Measurements from ENCODE around the gene SND1. TPM values are rescaled to one million over a fixed set of nuclear protein-coding genes. Genes with fewer than 3 reads are reported as not detected.

The SND1 gene
- total and polyA plus RNA-seq, 2 of the 4 experiments (the other 2 are of a cell fraction), result 154 to 294 TPM

DNA sequence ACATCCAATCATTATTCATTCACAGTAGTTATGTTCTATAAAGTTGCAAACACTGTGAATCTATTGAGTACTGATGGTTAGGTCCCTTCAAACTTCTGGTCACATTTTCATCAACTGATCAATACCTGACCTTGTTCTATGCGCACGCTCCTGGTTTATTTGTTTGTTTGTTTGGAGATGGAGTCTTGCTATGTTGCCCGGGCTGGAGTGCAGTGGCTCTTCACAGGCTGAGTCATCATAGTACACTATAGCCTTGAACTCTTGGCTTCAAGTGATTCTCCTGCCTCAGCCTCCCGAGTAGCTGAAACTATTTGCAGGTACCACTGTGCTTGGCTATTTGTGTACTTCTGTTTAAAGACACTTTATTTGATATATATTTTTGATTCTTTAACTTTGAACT lies 19.3 kb downstream of the SND1 start:
- H4K20me1 ChIP-seq (ENCODE audit: insufficient read depth, low read length), result peaks cover 51% of the 10 kb centered on the region

More for the DNA sequence above, 19.3 kb downstream of the SND1 start:
- no peak overlapping the region for H3K56ac ChIP-seq (ENCODE audit: extremely low read depth, insufficient read depth, low read length)
- ChIA-PET CTCF (interaction anchor here (0.6 kb wide), 1 partner anchor 231 kb away, joined by 3 read pairs; no protein-coding TSS in a partner anchor), POLR2A (ENCODE audit: unreplicated experiment) (no interaction called here)
- H2BK120ac ChIP-seq (ENCODE audit: low read depth, low read length), result no peak overlapping the region
- no peak for TF ChIP-seq CEBPB (IDR thresholded peaks at IDR 0.05; ENCODE audit: low read depth, low read length)
- TF ChIP-seq, protein P1, sequence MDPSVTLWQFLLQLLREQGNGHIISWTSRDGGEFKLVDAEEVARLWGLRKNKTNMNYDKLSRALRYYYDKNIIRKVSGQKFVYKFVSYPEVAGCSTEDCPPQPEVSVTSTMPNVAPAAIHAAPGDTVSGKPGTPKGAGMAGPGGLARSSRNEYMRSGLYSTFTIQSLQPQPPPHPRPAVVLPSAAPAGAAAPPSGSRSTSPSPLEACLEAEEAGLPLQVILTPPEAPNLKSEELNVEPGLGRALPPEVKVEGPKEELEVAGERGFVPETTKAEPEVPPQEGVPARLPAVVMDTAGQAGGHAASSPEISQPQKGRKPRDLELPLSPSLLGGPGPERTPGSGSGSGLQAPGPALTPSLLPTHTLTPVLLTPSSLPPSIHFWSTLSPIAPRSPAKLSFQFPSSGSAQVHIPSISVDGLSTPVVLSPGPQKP (IDR thresholded peaks at IDR 0.05; ENCODE audit: borderline replicate concordance, low read depth, low read length), result no peak
- no peak for TF ChIP-seq FOS (IDR thresholded peaks at IDR 0.05; ENCODE audit: low read depth, low read length)
- TF ChIP-seq MAFK (IDR thresholded peaks at IDR 0.05; ENCODE audit: low read depth, low read length), result no peak
- TF ChIP-seq MXI1 (IDR thresholded peaks at IDR 0.05; ENCODE audit: borderline replicate concordance, low read depth, low read length), result no peak
- no peak for TF ChIP-seq BHLHE40 (IDR thresholded peaks at IDR 0.05; ENCODE audit: low read depth, low read length)
- TF ChIP-seq POLR2A (IDR thresholded peaks at IDR 0.05; ENCODE audit: low read depth, low read length), result no peak
- TF ChIP-seq MAZ (IDR thresholded peaks at IDR 0.05; ENCODE audit: borderline replicate concordance, low read depth, low read length), result no peak
- TF ChIP-seq, protein P2, sequence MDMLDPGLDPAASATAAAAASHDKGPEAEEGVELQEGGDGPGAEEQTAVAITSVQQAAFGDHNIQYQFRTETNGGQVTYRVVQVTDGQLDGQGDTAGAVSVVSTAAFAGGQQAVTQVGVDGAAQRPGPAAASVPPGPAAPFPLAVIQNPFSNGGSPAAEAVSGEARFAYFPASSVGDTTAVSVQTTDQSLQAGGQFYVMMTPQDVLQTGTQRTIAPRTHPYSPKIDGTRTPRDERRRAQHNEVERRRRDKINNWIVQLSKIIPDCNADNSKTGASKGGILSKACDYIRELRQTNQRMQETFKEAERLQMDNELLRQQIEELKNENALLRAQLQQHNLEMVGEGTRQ (IDR thresholded peaks at IDR 0.05; ENCODE audit: low read depth, low read length), result no peak
- no peak for TF ChIP-seq RAD21 (IDR thresholded peaks at IDR 0.05; ENCODE audit: low read length)
- TF ChIP-seq CHD1 (IDR thresholded peaks at IDR 0.05; ENCODE audit: low read depth, low read length), result no peak
- no peak for TF ChIP-seq SMC3 (IDR thresholded peaks at IDR 0.05; ENCODE audit: low read depth, low read length)
- no peak for TF ChIP-seq RFX5 (IDR thresholded peaks at IDR 0.05; ENCODE audit: low read depth, low read length)
- TF ChIP-seq NFE2L2 (IDR thresholded peaks at IDR 0.05; ENCODE audit: low read depth, low read length), result no peak
- H3K27ac ChIP-seq (ENCODE audit: insufficient read depth, low read length), result no peak overlapping the region
- H3K4me2 ChIP-seq (ENCODE audit: low read depth, low read length), result no peak overlapping the region
- H3K4me3 ChIP-seq (ENCODE audit: insufficient read depth, low read depth, low read length), result no peak overlapping the region
- intact Hi-C loops (cut with micrococcal nuclease) (no loop called here), dilution Hi-C loops (cut with HindIII; ENCODE audit: low sequenced_read_pairs, unreplicated experiment) (no loop called here), in situ Hi-C loops (cut with MboI; ENCODE audit: low sequenced_read_pairs) (no loop called here)
- H4K91ac ChIP-seq (ENCODE audit: insufficient read depth, low read depth, low read length), result no peak overlapping the region
- no peak overlapping the region for H2BK15ac ChIP-seq (ENCODE audit: low read depth, low read length)
- H4K8ac ChIP-seq (ENCODE audit: low read depth in 2 of 2, low read length in 2 of 2), result no peak overlapping the region
- WGBS, 2 experiments (ENCODE audit: extremely low coverage in 2 of 2, insufficient read length in 1 of 2), result no CpG with 5 or more reads among the region's 4 CpGs
- H3K9ac ChIP-seq (ENCODE audit: low read depth, low read length), result no peak overlapping the region
- peaks cover 20% of the 10 kb centered on the region for H3K4me1 ChIP-seq (ENCODE audit: control insufficient read depth, insufficient read depth, low read length)
- H3K18ac ChIP-seq (ENCODE audit: low read depth, low read length), result no peak overlapping the region
- DNase-seq, result no peak
- no peak overlapping the region for H2AFZ ChIP-seq (replicated peaks; ENCODE audit: low read length, poor library complexity)
- H3K9me1 ChIP-seq (ENCODE audit: insufficient read depth, low read length), result peaks cover 20% of the 10 kb centered on the region
- no peaks in the 10 kb centered on the region for H3K27me3 ChIP-seq (ENCODE audit: control insufficient read depth, insufficient read depth, low read length)
- H2AK9ac ChIP-seq (replicated peaks; ENCODE audit: low read depth, low read length, poor library complexity), result no peak overlapping the region
- no peak overlapping the region for H3K14ac ChIP-seq (replicated peaks; ENCODE audit: low read depth, low read length)
- no peaks in the 10 kb centered on the region for H3K9me3 ChIP-seq (ENCODE audit: control insufficient read depth, insufficient read depth, low read length)
- no peak for ATAC-seq (ENCODE audit: low read depth)
- H2AK5ac ChIP-seq (ENCODE audit: low read depth, low read length), result no peak overlapping the region
- no peak overlapping the region for H2BK20ac ChIP-seq (ENCODE audit: low read depth, low read length)
- BruUV-seq (replicated peaks), result no TSS peak
- H3K23ac ChIP-seq (ENCODE audit: low read depth, low read length), result no peak overlapping the region
- no peak overlapping the region for H4K5ac ChIP-seq (ENCODE audit: low read depth, low read length)
- H3K79me1 ChIP-seq (ENCODE audit: low read depth in 1 of 2, low read length in 2 of 2), result peaks cover 10 to 82% of the 10 kb centered on the region in 2 experiments
- H2BK5ac ChIP-seq (ENCODE audit: low read depth, low read length, poor library complexity, severe bottlenecking), result no peak overlapping the region
- peaks cover 6% of the 10 kb centered on the region for H3K36me3 ChIP-seq (ENCODE audit: control insufficient read depth, insufficient read depth, low read length)
- no peak overlapping the region for H3K4ac ChIP-seq (ENCODE audit: low read depth, low read length)
